Activated naive CD4-positive, alpha-beta T cell (primary cell): ENCODE results near the gene ELN.
"Not testable (repeated sequence)": the region's sequence is repeated elsewhere in the genome, so short reads cannot be mapped to it uniquely, and the experiment has no call there.

Source experiments
- DNase-seq, 4 experiments: peaks; one replicate each; lab custom pipeline; 2025; lab: John Stamatoyannopoulos, UW

Gene ELN

GRCh38 chr7:74027683-74028320, at the start of gene ELN:
TSS of gene ELN (plus strand) at chr7:74028173. CDS start at chr7:74028188, 15 bp downstream.
- DNase-seq = no peak

- DNase-seq = no peak
Observed at GRCh38 chr7:73978661-73979563, 49.1 kb upstream of the ELN start.

GRCh38 chr7:73979656-73980055, 48.3 kb upstream of the ELN start:
- not testable (repeated sequence) for DNase-seq

GRCh38 chr7:73980206-73980605, 47.8 kb upstream of the ELN start:
- DNase-seq = no peak

- no peak for DNase-seq
Observed at GRCh38 chr7:73981933-73982332, 46.0 kb upstream of the ELN start.

GRCh38 chr7:73983437-73984164, 44.4 kb upstream of the ELN start:
- no peak for DNase-seq

GRCh38 chr7:73984481-73985205, 43.3 kb upstream of the ELN start:
- no peak for DNase-seq

- no peak for DNase-seq
Observed at GRCh38 chr7:73985737-73986141, 42.2 kb upstream of the ELN start.

- DNase-seq = no peak
Observed at GRCh38 chr7:73986158-73986631, 41.8 kb upstream of the ELN start.

- DNase-seq = no peak
Observed at GRCh38 chr7:73987298-73987697, 40.7 kb upstream of the ELN start.

GRCh38 chr7:73988197-73988596, 39.8 kb upstream of the ELN start:
- DNase-seq = no peak

- no peak for DNase-seq
Observed at GRCh38 chr7:73991522-73992100, 36.4 kb upstream of the ELN start.

GRCh38 chr7:73992101-73992562, 35.8 kb upstream of the ELN start:
- DNase-seq = no peak

- DNase-seq = no peak
Observed at GRCh38 chr7:73994023-73994422, 34.0 kb upstream of the ELN start.

GRCh38 chr7:73994761-73995160, 33.2 kb upstream of the ELN start:
- no peak for DNase-seq

- DNase-seq = no peak
Observed at GRCh38 chr7:73995330-73995729, 32.6 kb upstream of the ELN start.

- DNase-seq = no peak
Observed at GRCh38 chr7:73995821-73996511, 32.0 kb upstream of the ELN start.

- no peak for DNase-seq
Observed at GRCh38 chr7:73997056-73997455, 30.9 kb upstream of the ELN start.

- no peak for DNase-seq
Observed at GRCh38 chr7:73999664-74000435, 28.1 kb upstream of the ELN start.
